ENCODE measurements around the gene CADM3.

Gene CADM3

DNA sequence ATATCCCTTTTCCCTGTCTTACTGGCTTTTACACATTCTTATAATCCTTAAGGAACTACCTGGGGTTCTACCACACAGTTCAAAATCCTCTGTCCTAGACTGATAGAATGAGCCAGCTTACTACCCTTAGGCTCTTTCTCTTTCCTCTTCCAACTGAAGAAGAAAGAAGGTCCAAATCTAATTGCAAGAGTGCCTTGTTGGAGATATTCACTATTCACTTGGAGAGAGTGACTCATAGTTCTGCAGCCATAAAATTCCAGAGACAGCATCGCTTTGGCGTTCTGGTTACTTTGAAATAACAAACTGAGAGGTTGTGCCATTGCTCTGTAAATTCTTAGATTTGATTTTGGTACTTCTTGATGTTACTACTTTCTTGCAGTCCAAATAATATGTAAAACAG lies 4.2 kb downstream of the CADM3 start:
- no peak for DNase-seq

GRCh38 chr1:159177272-159177907 lies 6.0 kb downstream of the CADM3 start:
- DNase-seq, result no peak

DNA sequence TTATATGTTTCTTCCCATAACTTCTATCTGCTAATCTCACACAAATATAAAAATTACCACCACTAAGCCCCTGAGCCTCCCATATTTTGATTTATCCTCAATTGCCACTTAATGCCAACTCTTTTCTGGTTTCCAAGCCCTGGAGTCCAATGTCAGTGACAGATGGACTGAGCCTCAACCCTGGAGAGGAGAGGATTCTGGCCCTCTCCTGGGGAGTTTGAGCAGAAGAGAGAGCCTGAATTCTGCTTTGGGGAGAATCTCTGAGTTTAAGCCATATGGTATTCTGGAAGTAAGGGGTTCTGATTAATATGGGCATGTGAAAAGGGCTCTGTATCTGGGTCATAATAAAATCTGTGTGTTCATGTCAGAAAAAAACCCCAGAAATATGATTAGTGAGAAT lies 8.5 kb downstream of the CADM3 start:
- no peak for DNase-seq

- no peak for DNase-seq
Measured at GRCh38 chr1:159180516-159180915, 9.1 kb downstream of the CADM3 start.

- no peak for DNase-seq
Measured at GRCh38 chr1:159181328-159182024, 10.1 kb downstream of the CADM3 start.

DNA sequence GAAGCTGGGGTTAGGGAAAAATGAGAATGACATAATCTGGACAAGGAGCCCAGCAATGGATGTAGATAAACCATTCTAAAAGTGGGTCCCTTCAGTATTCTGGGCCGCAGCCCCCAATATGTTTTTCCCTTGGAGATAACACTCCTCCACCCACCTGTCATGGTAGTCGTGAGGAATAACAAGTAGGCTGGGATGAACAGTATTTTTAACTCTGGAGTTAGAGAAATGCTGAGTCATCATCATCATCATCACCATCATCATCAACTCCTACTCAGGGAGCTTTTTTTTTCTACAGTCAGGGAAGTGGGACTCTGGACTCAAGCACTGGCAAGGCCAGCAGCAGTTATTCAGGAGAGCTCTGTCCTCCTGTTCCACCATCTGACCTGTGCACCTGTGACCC lies 12.8 kb downstream of the CADM3 start:
- DNase-seq, result no peak

GRCh38 chr1:159185121-159185520 lies 13.7 kb downstream of the CADM3 start:
- DNase-seq, result no peak

- no peak for DNase-seq
Measured at GRCh38 chr1:159187033-159187432, 15.6 kb downstream of the CADM3 start.

GRCh38 chr1:159187647-159188374 lies 16.4 kb downstream of the CADM3 start:
- no peak for DNase-seq

DNA sequence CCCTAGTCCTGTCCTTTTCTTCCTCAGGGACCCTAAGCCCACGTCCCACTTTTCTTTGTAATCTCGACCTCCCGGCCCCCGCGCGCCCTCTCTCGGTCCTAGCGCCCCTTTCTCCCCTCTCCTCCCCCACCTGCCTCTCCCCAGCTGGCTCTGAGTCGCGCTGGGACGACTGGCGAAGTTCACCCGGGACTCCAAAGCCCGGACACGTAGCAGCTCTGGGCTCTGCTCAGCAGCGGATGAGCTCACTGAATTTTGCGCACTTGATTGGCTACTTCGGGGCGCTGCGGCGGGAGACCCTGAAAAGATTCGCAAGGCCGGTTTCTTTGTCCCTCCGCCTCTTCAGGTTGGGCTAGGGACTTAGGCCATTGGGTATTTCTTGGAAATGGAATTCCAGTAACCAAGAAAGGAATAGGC lies 17.0 kb downstream of the CADM3 start:
- no peak for DNase-seq

DNA sequence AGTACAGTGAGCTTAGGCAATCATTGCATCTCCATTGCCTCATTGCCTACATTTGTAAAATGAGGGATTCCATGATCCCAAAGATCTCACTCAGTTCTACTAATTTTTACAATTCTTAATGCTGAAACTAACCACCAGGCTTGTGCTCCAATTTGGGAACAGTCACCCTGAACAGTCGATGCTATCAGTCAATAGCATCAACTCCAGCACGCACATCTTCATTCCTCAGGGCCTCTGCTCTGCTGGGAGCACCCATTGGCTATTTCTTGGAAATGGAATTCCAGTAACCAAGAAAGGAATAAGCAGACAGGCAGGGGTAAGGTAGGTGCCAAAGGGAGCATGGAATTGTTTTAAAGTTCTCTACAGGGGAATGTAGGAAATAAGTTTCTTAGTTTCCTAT lies 19.0 kb downstream of the CADM3 start:
- DNase-seq, result no peak

DNA sequence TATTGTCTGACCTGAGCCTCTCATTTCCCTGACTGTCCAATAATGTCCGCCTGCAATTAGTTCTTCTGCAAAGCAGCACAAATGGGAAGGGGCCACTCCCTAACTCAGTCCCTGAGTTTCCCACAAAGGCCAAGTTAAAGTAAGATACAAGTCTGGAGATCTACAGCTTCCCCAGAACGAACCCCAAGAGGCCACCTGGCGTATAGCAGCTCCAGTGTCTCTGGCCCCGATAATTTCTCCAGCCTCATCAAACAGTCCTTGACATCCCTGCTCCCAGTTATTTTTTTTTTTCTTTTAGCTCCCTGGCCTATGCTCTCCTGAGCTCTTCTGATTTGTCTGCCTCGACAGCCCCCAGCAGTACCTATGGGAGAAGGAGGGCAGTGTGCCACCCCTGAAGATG lies 25.1 kb downstream of the CADM3 start:
- DNase-seq, result no peak

DNA sequence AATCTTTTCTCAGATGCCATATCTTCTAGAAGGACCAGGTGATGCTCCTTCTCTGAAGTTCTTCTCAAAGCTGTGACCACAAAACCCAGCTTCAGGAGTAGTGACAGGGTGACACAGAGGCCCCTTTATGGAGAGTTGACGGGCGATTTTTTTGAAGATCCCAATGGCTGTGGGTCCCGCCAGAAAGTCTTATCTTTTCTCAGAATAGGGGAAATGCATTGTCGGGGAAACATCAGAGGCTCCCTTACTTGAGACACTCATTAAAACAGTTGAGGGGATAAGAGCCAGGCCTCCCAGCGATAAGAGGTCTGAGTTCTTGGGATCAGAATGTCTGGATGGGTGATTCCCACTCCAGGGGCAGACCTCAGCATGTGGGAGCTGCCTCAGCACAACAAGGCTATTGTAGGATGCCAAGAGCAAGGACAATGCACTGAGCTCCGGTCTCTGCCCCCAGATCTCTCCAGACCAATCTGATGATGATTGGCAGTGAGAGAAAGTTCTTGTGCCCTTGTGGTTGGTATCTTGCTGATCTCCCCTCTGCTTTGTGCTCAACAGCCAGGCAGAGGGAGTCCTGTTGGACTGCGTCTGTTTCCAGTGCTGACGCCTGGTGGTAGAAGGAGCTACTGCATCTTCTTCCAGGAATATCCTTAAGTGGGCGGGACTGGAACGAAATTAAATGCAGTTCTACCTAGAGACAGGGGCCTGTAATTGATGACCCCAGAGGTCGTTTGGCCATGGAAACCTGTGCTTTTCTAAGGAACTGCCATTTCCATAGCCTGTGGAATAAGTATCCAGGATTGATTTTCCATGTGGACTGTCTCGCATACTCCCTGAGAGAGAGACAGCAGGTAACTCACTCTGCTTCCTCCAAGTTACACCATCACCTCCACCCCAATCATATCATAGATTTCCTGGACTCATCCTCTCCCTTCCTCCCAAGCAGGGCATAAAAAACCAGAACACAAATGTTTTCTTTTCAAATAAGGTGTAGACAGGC lies 26.4 kb downstream of the CADM3 start:
- DNase-seq, result no peak

DNA sequence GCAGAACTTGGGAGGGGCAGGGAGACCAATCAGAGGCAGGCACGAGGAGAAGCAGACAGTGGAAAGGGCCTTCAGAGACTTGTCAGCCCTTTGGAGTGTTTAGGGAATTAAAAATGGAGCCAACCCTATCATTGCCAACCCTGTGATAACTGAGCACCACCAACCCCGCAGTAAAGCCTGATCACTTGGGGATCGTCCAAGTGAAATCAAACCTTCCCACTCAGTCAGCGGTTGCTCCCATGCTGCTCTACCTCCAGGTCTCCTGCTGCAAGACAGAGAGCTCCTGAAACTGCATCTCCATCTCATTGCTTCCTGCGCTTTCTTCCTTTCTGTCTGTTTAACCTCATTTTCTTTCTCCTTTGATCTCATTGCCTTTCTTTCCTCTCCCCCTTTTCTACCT lies 28.5 kb downstream of the CADM3 start:
- DNase-seq, result no peak

DNA sequence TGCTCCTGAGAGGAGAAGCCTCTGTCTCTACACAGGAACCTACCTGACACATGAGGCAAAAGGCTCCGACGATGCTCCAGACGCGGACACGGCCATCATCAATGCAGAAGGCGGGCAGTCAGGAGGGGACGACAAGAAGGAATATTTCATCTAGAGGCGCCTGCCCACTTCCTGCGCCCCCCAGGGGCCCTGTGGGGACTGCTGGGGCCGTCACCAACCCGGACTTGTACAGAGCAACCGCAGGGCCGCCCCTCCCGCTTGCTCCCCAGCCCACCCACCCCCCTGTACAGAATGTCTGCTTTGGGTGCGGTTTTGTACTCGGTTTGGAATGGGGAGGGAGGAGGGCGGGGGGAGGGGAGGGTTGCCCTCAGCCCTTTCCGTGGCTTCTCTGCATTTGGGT lies 29.4 kb downstream of the CADM3 start:
- DNase-seq, result no peak

- DNase-seq, result no peak
Measured at GRCh38 chr1:159201642-159202041, 30.2 kb downstream of the CADM3 start.

DNA sequence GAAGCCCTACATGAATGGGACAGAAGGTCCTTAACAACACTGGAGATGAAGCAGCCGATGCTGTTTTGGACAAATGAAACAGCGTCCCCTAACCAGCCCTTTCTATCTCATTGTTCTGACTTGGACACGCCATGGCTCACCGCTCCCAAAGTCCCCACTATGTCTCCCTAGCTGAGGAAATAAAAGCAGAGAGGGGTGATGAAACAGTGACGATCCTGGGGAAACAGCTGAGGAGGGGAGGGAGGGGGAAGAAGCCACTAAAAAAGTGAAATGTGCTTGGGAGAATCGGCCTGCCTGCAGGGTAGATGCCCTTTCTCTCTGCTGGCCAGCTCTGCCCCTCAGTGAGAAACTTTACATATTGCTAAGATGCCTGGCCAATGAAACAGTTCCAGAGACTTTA lies 32.2 kb downstream of the CADM3 start:
- no peak for DNase-seq

- no peak for DNase-seq
Measured at GRCh38 chr1:159204161-159205141, 33.0 kb downstream of the CADM3 start, which contains the start of gene ACKR1. TSS of gene ACKR1 (plus strand) at chr1:159204875. CDS start at chr1:159204960, 85 bp downstream.

- DNase-seq, result no peak
Measured at GRCh38 chr1:159205225-159205624, 33.8 kb downstream of the CADM3 start.

DNA sequence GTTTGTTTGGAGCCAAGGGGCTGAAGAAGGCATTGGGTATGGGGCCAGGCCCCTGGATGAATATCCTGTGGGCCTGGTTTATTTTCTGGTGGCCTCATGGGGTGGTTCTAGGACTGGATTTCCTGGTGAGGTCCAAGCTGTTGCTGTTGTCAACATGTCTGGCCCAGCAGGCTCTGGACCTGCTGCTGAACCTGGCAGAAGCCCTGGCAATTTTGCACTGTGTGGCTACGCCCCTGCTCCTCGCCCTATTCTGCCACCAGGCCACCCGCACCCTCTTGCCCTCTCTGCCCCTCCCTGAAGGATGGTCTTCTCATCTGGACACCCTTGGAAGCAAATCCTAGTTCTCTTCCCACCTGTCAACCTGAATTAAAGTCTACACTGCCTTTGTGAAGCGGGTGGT lies 34.7 kb downstream of the CADM3 start:
- no peak for DNase-seq

- DNase-seq, result no peak
Measured at GRCh38 chr1:159207080-159207479, 35.7 kb downstream of the CADM3 start.

DNA sequence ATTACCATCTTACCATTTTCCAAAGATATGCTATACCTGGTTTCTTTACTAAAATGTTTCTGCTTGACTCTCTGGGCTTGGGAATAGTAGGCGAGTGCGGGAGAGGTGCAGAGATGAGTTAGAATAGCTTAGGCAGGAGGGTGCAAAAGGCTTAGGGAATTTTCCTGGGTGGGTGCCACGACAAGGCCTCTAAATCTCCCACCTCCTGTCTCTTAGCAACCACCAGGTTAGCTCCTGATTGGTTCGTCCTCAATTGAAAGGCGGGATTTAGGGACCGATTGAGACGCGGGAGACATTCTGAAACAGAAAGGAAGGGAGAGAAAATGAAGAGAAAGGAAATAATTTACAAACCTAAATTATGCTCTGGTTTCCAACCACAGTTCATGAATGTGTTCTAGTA lies 36.4 kb downstream of the CADM3 start:
- DNase-seq, result no peak

All from NCI-H748 treated with DMSO at 0.1 percent for 48 hours (cell line).